GM12874 (cell line): ENCODE data around the gene TIMM10.

Experiments
- TF ChIP-seq, protein P1 (sequence below): IDR thresholded peaks from 2 replicates; pipeline ENCODE4 v1.5.1; 2011; ENCODE audit warnings: low read depth, mild to moderate bottlenecking, control low read depth, low read length, moderate library complexity; ENCODE audit not compliant: insufficient read depth

Gene TIMM10

GRCh38 chr11:57566005-57566904, 35.7 kb upstream of the TIMM10 start:
- TF ChIP-seq, protein P1, sequence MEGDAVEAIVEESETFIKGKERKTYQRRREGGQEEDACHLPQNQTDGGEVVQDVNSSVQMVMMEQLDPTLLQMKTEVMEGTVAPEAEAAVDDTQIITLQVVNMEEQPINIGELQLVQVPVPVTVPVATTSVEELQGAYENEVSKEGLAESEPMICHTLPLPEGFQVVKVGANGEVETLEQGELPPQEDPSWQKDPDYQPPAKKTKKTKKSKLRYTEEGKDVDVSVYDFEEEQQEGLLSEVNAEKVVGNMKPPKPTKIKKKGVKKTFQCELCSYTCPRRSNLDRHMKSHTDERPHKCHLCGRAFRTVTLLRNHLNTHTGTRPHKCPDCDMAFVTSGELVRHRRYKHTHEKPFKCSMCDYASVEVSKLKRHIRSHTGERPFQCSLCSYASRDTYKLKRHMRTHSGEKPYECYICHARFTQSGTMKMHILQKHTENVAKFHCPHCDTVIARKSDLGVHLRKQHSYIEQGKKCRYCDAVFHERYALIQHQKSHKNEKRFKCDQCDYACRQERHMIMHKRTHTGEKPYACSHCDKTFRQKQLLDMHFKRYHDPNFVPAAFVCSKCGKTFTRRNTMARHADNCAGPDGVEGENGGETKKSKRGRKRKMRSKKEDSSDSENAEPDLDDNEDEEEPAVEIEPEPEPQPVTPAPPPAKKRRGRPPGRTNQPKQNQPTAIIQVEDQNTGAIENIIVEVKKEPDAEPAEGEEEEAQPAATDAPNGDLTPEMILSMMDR: no peak

GRCh38 chr11:57562596-57562995, 32.0 kb upstream of the TIMM10 start:
- TF ChIP-seq, protein P1: no peak

GRCh38 chr11:57560146-57560545, 29.6 kb upstream of the TIMM10 start:
- TF ChIP-seq, protein P1: no peak

- TF ChIP-seq, protein P1: no peak
These were observed 25.5 kb upstream of the TIMM10 start for GRCh38 chr11:57556041-57556440.

DNA sequence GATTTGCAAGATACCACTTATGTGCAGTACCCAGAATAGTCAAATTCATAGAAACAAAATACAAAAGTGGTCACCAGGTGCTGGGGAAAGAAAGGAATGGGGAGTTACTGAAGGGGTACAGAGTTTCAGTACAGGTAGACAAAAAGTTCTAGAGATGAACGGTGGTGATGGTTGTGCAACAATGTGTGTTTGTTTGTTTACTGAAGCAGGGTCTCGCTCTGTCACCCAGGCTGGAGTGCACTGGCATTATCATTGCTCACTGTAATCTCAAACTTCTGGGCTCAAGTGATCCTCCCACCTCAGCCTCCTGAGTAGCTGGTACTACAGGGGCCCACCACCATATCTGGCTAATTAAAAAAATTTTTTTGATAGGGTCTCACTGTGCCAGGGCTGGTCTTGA, 24.8 kb upstream of the TIMM10 start:
- TF ChIP-seq, protein P1: no peak

DNA sequence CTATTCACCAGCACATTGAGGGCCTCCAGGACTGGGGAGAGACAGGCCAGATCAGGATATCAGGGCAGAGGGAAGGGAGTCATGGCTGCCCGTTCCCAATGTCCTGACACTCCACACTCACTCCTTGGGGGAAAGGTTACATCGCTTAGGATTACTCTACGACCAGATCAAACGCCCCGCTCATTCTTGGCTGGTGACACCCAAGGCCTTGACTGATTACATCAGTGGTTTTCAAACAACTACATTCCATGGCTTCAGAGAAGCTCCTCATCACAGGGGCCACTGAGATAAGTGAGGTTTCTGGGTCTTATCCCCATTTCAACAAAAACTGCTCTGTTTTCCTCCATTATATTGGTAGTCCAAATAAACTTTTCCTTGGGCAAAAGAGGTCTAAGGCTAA, 21.9 kb upstream of the TIMM10 start:
- TF ChIP-seq, protein P1: no peak

DNA sequence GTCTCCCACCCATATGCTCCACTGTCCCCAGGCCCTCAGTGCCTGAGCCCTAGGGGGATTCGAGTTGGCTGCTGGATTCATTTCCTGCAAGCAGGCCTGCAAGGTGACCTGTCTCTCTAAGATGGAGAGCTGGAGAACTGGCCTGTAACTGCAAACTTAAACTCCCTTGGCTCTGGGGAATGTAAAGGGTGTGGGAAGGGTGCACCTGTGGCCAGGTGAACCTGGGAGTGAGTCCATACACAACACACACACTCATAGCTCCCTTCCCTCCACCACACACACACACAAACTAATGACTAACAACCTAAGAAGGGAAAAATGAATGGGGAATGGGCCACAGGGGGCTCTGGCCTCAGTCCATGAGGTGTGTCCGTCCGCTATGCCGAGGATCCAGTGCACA, 21.4 kb upstream of the TIMM10 start:
- TF ChIP-seq, protein P1: no peak
